CD14-positive monocyte (primary cell): Measurements from ENCODE around the gene CHAF1A. TPM values are rescaled to one million over a fixed set of nuclear protein-coding genes. Genes with fewer than 3 reads are reported as not detected.

Experiments
- DNase-seq, 3 donors: peaks; one replicate each; pipeline ENCODE4 v3.0.0-alpha.2; 2011 to 2022
- H2AFZ ChIP-seq: 2 replicates; pipeline ENCODE4 v1.6.0; 2012; ENCODE audit warnings: mild to moderate bottlenecking, low read depth, low read length, inconsistent platforms; ENCODE audit not compliant: insufficient read depth, poor library complexity, severe bottlenecking
- H3K27ac ChIP-seq, 2 donors: 1 replicate in 1 of 2; 2 replicates in 1 of 2; pipeline ENCODE4 v1.5.1; 2012 to 2013; ENCODE audit warnings: low read length in 2 of 2, control low read depth in 1 of 2, inconsistent platforms in 1 of 2, low read depth in 1 of 2, mild to moderate bottlenecking in 1 of 2
- H3K27me3 ChIP-seq, 2 donors: one replicate each; pipeline versions ENCODE4 v1.6.0 to v1.6.1; 2011 to 2013; ENCODE audit warnings: low read length in 2 of 2; ENCODE audit not compliant: control insufficient read depth in 2 of 2, insufficient read depth in 2 of 2
- H3K36me3 ChIP-seq, 2 donors: replicated peaks in 1 of 2; 1 replicate in 1 of 2; 2 replicates in 1 of 2; pipeline versions ENCODE4 v1.5.1 to v1.6.1; 2012 to 2013; ENCODE audit warnings: low read length in 2 of 2, control low read depth in 1 of 2, inconsistent platforms in 1 of 2, mild to moderate bottlenecking in 1 of 2; ENCODE audit not compliant: insufficient read depth in 2 of 2, control insufficient read depth in 1 of 2
- H3K4me1 ChIP-seq, 2 donors: 1 replicate in 1 of 2; 2 replicates in 1 of 2; pipeline versions ENCODE4 v1.5.1 to v1.6.1; 2012 to 2013; ENCODE audit warnings: low read length in 2 of 2, control low read depth in 1 of 2, inconsistent platforms in 1 of 2, mild to moderate bottlenecking in 1 of 2, moderate library complexity in 1 of 2; ENCODE audit not compliant: insufficient read depth in 2 of 2, control insufficient read depth in 1 of 2
- H3K4me2 ChIP-seq: replicated peaks from 2 replicates; pipeline ENCODE3; 2012; ENCODE audit warnings: low read length, moderate library complexity, mild to moderate bottlenecking; ENCODE audit not compliant: poor library complexity, severe bottlenecking; ENCODE audit errors: extremely low read depth
- H3K4me3 ChIP-seq, 3 experiments: fragments of 200-600 bp in 1 of 3; sonication (generic) in 1 of 3; replicated peaks in 1 of 3; 1 replicate in 2 of 3; 2 replicates in 1 of 3; pipeline ENCODE4 v1.5.1; 2011 to 2013; ENCODE audit warnings: low read length in 3 of 3, mild to moderate bottlenecking in 3 of 3, control low read depth in 2 of 3, low read depth in 2 of 3, inconsistent platforms in 1 of 3, moderate library complexity in 1 of 3
- H3K79me2 ChIP-seq: 2 replicates; pipeline ENCODE4 v1.6.0; 2012; ENCODE audit warnings: mild to moderate bottlenecking, control low read depth, inconsistent platforms, low read length, moderate library complexity; ENCODE audit not compliant: insufficient read depth
- H3K9ac ChIP-seq: 2 replicates; pipeline ENCODE4 v1.6.0; 2017; ENCODE audit warnings: low read length, mild to moderate bottlenecking; ENCODE audit not compliant: insufficient read depth, poor library complexity, severe bottlenecking
- H3K9me3 ChIP-seq, 2 donors: replicated peaks in 1 of 2; 1 replicate in 1 of 2; 2 replicates in 1 of 2; pipeline versions ENCODE4 v1.5.1 to v1.6.1; 2012 to 2013; ENCODE audit warnings: low read length in 2 of 2, control low read depth in 1 of 2; ENCODE audit not compliant: control insufficient read depth in 1 of 2, insufficient read depth in 1 of 2
- H4K20me1 ChIP-seq: 2 replicates; pipeline ENCODE4 v1.6.0; 2012; ENCODE audit warnings: mild to moderate bottlenecking, low read length, control low read depth, moderate library complexity; ENCODE audit not compliant: insufficient read depth
- H3K27ac Mint-ChIP-seq, 7 donors: one replicate each; pipeline ENCODE4 v1.8.0; 2020; ENCODE audit warnings: mild to moderate bottlenecking in 7 of 7, mixed read lengths in 7 of 7, moderate library complexity in 6 of 7, inconsistent platforms in 2 of 7
- H3K27me3 Mint-ChIP-seq, 3 donors: one replicate each; pipeline ENCODE4 v1.8.0; 2021 to 2022; ENCODE audit warnings: low read depth in 3 of 3, mild to moderate bottlenecking in 3 of 3, mixed read lengths in 3 of 3, moderate library complexity in 3 of 3, inconsistent platforms in 1 of 3
- H3K36me3 Mint-ChIP-seq, 2 donors: one replicate each; pipeline ENCODE4 v1.8.0; 2020; ENCODE audit warnings: mixed read lengths in 2 of 2, inconsistent platforms in 1 of 2, mild to moderate bottlenecking in 1 of 2
- H3K4me1 Mint-ChIP-seq: one replicate; pipeline ENCODE4 v1.8.0; 2020; ENCODE audit warnings: mild to moderate bottlenecking, mixed read lengths
- H3K4me3 Mint-ChIP-seq, 2 donors: one replicate each; pipeline ENCODE4 v1.8.0; 2020; ENCODE audit warnings: mild to moderate bottlenecking in 2 of 2, mixed read lengths in 2 of 2, moderate library complexity in 1 of 2
- H3K9me3 Mint-ChIP-seq, 7 donors: one replicate each; pipeline ENCODE4 v1.8.0; 2020 to 2022; ENCODE audit warnings: mixed read lengths in 7 of 7, mild to moderate bottlenecking in 6 of 7, moderate library complexity in 6 of 7, inconsistent platforms in 2 of 7
- CTCF ChIP-seq: fragments of 200-600 bp; IDR thresholded peaks from one replicate; pipeline ENCODE4 v1.8.0; 2022; ENCODE audit warnings: antibody characterized with exemption, mild to moderate bottlenecking
- WGBS: methylation state at CpG from one replicate; pipeline ENCODE4 v1.1.5; 2013; ENCODE audit warnings: missing lambda C conversion rate; ENCODE audit not compliant: insufficient coverage; 5-methylcytosine and 5-hydroxymethylcytosine counted together
- intact Hi-C, 2 donors: fragments of 100-400 bp; cut with micrococcal nuclease; formaldehyde crosslinking; loops; one replicate each; pipeline versions ENCODE4 v1.15.0 to v1.15.1; 2023
- polyA plus RNA-seq, 3 donors: library from polyadenylated mRNA; depleted of rRNA in 1 of 3; unstranded in 2 of 3; stranded (reverse) in 1 of 3; fragments of 300-500 nt in 2 of 3; fragments of >200 nt in 1 of 3; fragmentation: Illumina TruSeq in 2 of 3; gene quantifications; 1 replicate in 2 of 3; 2 replicates in 1 of 3; pipeline ENCODE4 v1.2.3, GENCODE V29; 2012 to 2021

Gene CHAF1A
- polyA plus RNA-seq, 3 donors = 4.4 to 26.4 (median 5.4) TPM

GRCh38 chr19:4429256-4429655, 26.8 kb downstream of the CHAF1A start:
- TF ChIP-seq CTCF = no peak
- peak overlapping the region in 1 of 2 donors; percentile 99 for H3K27ac ChIP-seq
- H3K4me3 Mint-ChIP-seq = no peak overlapping the region
- H3K36me3 Mint-ChIP-seq = peaks cover 35 to 61% of the 10 kb centered on the region in 2 donors
- no peak overlapping the region for H2AFZ ChIP-seq
- no peaks in the 10 kb centered on the region for H3K9me3 ChIP-seq
- no peak overlapping the region for H3K4me3 ChIP-seq
- no peaks in the 10 kb centered on the region for H4K20me1 ChIP-seq
- intact Hi-C loops = no loop called here
- 87% methylated on average over 9 of the region's 16 CpGs for WGBS
- H3K79me2 ChIP-seq = peaks cover 15% of the 10 kb centered on the region
- peaks cover 37 to 44% of the 10 kb centered on the region in 2 donors for H3K4me1 ChIP-seq
- peaks cover 0 to 6% (median 5%) of the 10 kb centered on the region in 3 donors for H3K27me3 Mint-ChIP-seq
- peaks cover 13 to 21% of the 10 kb centered on the region in 2 donors for H3K36me3 ChIP-seq
- peak overlapping the region in 6 of 7 donors; percentile 27 to 98 (median 52) for H3K27ac Mint-ChIP-seq
- H3K9me3 Mint-ChIP-seq = peaks cover 0 to 2% (median 0%) of the 10 kb centered on the region in 7 donors
- H3K4me1 Mint-ChIP-seq = peaks cover 38% of the 10 kb centered on the region
- H3K9ac ChIP-seq = no peak overlapping the region
- no peaks in the 10 kb centered on the region for H3K27me3 ChIP-seq
- DNase-seq = no peak
- no peak overlapping the region for H3K4me2 ChIP-seq

- H3K36me3 Mint-ChIP-seq = peaks cover 39 to 63% of the 10 kb centered on the region in 2 donors
- peaks cover 38% of the 10 kb centered on the region for H3K4me1 Mint-ChIP-seq
- H3K4me3 Mint-ChIP-seq = no peak overlapping the region
- H3K36me3 ChIP-seq = peaks cover 12 to 22% of the 10 kb centered on the region in 2 donors
- H3K4me2 ChIP-seq = no peak overlapping the region
- TF ChIP-seq CTCF = no peak
- H2AFZ ChIP-seq = no peak overlapping the region
- H3K79me2 ChIP-seq = peaks cover 20% of the 10 kb centered on the region
- H3K9ac ChIP-seq = no peak overlapping the region
- H3K27ac Mint-ChIP-seq = peak overlapping the region; percentile 94 to 99 (median 98)
- DNase-seq = no peak
- no peaks in the 10 kb centered on the region for H3K27me3 ChIP-seq
- peaks cover 0 to 2% (median 0%) of the 10 kb centered on the region in 7 donors for H3K9me3 Mint-ChIP-seq
- no peak overlapping the region for H3K4me3 ChIP-seq
- no peaks in the 10 kb centered on the region for H4K20me1 ChIP-seq
- H3K4me1 ChIP-seq = peaks cover 37 to 44% of the 10 kb centered on the region in 2 donors
- intact Hi-C loops = loop anchor here in 1 of 2 donors (2.0 kb wide), 3 partner anchors 27 to 55 kb away; partner anchors contain the start of genes CHAF1A and UBXN6
- peaks cover 0 to 6% (median 5%) of the 10 kb centered on the region in 3 donors for H3K27me3 Mint-ChIP-seq
- H3K9me3 ChIP-seq = no peaks in the 10 kb centered on the region
- WGBS = 94% methylated on average over 12 of the region's 12 CpGs
- H3K27ac ChIP-seq = peak overlapping the region in 1 of 2 donors; percentile 99
Observed at GRCh38 chr19:4429771-4430171, 27.3 kb downstream of the CHAF1A start.
